T-cell (primary cell): ENCODE measurements around the gene ERAP2. TPM values are rescaled to one million over a fixed set of nuclear protein-coding genes. Genes with fewer than 3 reads are reported as not detected.

Experiments used
- ATAC-seq, 4 experiments: fragments of 200-7000 bp in 3 of 4; fragments of 150-1000 bp in 1 of 4; cut with Tn5 transposase; replicated peaks in 1 of 4; 1 replicate in 3 of 4; 2 replicates in 1 of 4; pipeline ENCODE4 v1.10.0; 2021; ENCODE audit warnings: moderate library complexity in 3 of 4, mild to moderate bottlenecking in 2 of 4, moderate number of reproducible peaks in 1 of 4
- CTCF ChIA-PET, 2 donors: fragments of 300-600 bp; sonication (Branson Sonifier 250); formaldehyde crosslinking; loops; one replicate each; lab custom pipeline; 2022; ENCODE audit warnings: antibody characterized with exemption in 2 of 2; lab: Charles Lee
- POLR2A ChIA-PET, 2 donors: fragments of 300-600 bp; sonication (Branson Sonifier 250); formaldehyde crosslinking; loops; one replicate each; lab custom pipeline; 2022; ENCODE audit warnings: antibody characterized with exemption in 2 of 2; lab: Charles Lee
- DNase-seq, 35 experiments: peaks; one replicate each; pipeline versions ENCODE4 v3.0.0 to v3.0.0-alpha.2; 2013 to 2023
- H3K27ac ChIP-seq: one replicate; pipeline ENCODE4 v1.5.1; 2013; ENCODE audit warnings: low read length
- H3K27me3 ChIP-seq, 2 experiments: replicated peaks in 1 of 2; 1 replicate in 1 of 2; 2 replicates in 1 of 2; pipeline versions ENCODE4 v1.6.1 to v1.7.0; 2013; ENCODE audit warnings: low read length in 1 of 2, mixed read lengths in 1 of 2; ENCODE audit not compliant: control insufficient read depth in 2 of 2, insufficient read depth in 2 of 2; ENCODE audit errors: extremely low read depth in 1 of 2
- H3K36me3 ChIP-seq, 2 donors: 1 replicate in 1 of 2; 2 replicates in 1 of 2; pipeline versions ENCODE4 v1.6.1 to v1.7.0; 2013; ENCODE audit warnings: low read length in 1 of 2; ENCODE audit not compliant: control insufficient read depth in 2 of 2, insufficient read depth in 1 of 2; ENCODE audit errors: extremely low read depth in 1 of 2
- H3K4me1 ChIP-seq, 2 experiments: 1 replicate in 1 of 2; 2 replicates in 1 of 2; pipeline versions ENCODE4 v1.6.1 to v1.7.0; 2013; ENCODE audit warnings: low read length in 2 of 2, mixed read lengths in 1 of 2; ENCODE audit not compliant: insufficient read depth in 2 of 2, control insufficient read depth in 1 of 2; ENCODE audit errors: extremely low read depth in 1 of 2
- H3K4me3 ChIP-seq, 2 donors: 1 replicate in 1 of 2; 2 replicates in 1 of 2; pipeline versions ENCODE4 v1.5.1 to v1.7.0; 2013; ENCODE audit warnings: mild to moderate bottlenecking in 2 of 2, low read length in 1 of 2, moderate library complexity in 1 of 2; ENCODE audit not compliant: control insufficient read depth in 1 of 2; ENCODE audit errors: extremely low read depth in 1 of 2
- H3K9me3 ChIP-seq: 2 replicates; pipeline ENCODE4 v1.7.0; 2013
- H3K27ac Mint-ChIP-seq, 2 donors: one replicate each; pipeline ENCODE4 v1.8.0; 2020 to 2021; ENCODE audit warnings: mild to moderate bottlenecking in 2 of 2, mixed read lengths in 2 of 2
- H3K27me3 Mint-ChIP-seq, 2 donors: one replicate each; pipeline ENCODE4 v1.8.0; 2021 to 2022; ENCODE audit warnings: mixed read lengths in 2 of 2
- H3K36me3 Mint-ChIP-seq: one replicate; pipeline ENCODE4 v1.8.0; 2021; ENCODE audit warnings: mixed read lengths
- H3K4me1 Mint-ChIP-seq, 3 donors: one replicate each; pipeline ENCODE4 v1.8.0; 2020 to 2022; ENCODE audit warnings: mixed read lengths in 3 of 3, mild to moderate bottlenecking in 1 of 3
- H3K4me3 Mint-ChIP-seq, 3 donors: one replicate each; pipeline ENCODE4 v1.8.0; 2020 to 2022; ENCODE audit warnings: mild to moderate bottlenecking in 3 of 3, mixed read lengths in 3 of 3, moderate library complexity in 3 of 3
- H3K9me3 Mint-ChIP-seq, 3 donors: one replicate each; pipeline ENCODE4 v1.8.0; 2020 to 2022; ENCODE audit warnings: mixed read lengths in 3 of 3
- WGBS: methylation state at CpG from one replicate; pipeline ENCODE4 v1.1.5; 2013; ENCODE audit warnings: missing lambda C conversion rate; ENCODE audit not compliant: insufficient coverage; 5-methylcytosine and 5-hydroxymethylcytosine counted together
- total RNA-seq, 35 experiments: library from RNA in 6 of 35; stranded (reverse) in 6 of 35; fragments of 120-200 nt in 1 of 35; gene quantifications; one replicate each; pipeline versions ENCODE4 v1.2.1 to v1.2.4 and lab custom pipeline; 2013 to 2026

ERAP2 gene
- total RNA-seq, 5 donors from 2014 or later (not counting 1 experiment from before 2014, with no cell fraction given), result 40.4 to 162 (median 71.6) TPM

DNA sequence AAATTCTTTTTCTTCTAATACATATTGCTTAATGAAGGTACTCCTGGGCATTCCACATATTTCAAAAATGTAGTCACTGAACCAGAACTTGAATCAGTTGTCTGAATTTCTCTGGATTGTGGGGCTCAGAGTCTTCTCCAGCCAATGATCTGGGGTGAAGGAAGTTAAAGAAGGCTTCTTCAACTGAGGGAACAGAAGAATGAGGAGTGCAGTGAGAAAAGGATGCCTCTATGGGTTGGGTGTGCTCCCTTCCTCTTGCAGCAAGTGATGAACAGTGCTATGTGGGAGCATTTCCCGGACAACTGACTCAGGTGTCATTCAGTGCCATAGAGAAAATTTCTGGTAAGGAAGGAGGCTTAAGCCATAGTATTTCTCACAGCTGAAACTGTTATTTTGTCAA, 67.5 kb downstream of the ERAP2 start:
- DNase-seq, result no peak
- Mint-ChIP-seq H3K27ac (peak overlapping the region; percentile 37 to 85), H3K9me3 (no peaks in the 10 kb centered on the region), H3K36me3 (peaks cover 18% of the 10 kb centered on the region), H3K4me3 (peak overlapping the region in 2 of 3 donors; percentile 28 to 47), H3K27me3 (no peaks in the 10 kb centered on the region), H3K4me1 (peaks cover 87 to 90% (median 90%) of the 10 kb centered on the region in 3 donors)
- no peaks in the 10 kb centered on the region for H3K9me3 ChIP-seq
- peaks cover 0 to 8% of the 10 kb centered on the region in 2 donors for H3K36me3 ChIP-seq
- no peak overlapping the region for H3K4me3 ChIP-seq
- H3K4me1 ChIP-seq, result peaks cover 37 to 51% of the 10 kb centered on the region in 2 experiments
- H3K27ac ChIP-seq, result no peak overlapping the region
- WGBS, result no CpG with 5 or more reads among the region's 1 CpG
- H3K27me3 ChIP-seq, result no peaks in the 10 kb centered on the region
- CTCF ChIA-PET, result interaction anchor here (0.6 to 0.7 kb wide), 3 partner anchors 15 to 189 kb away, joined by 3 to 4 read pairs (median 3); no protein-coding TSS in a partner anchor
- no peak for ATAC-seq
- POLR2A ChIA-PET, result interaction anchor here in 1 of 2 donors (0.7 kb wide), 1 partner anchor 60 kb away, joined by 7 read pairs; no protein-coding TSS in a partner anchor

- ATAC-seq (no peak), DNase-seq (no peak)
- H3K4me1 Mint-ChIP-seq, result peaks cover 91 to 92% (median 92%) of the 10 kb centered on the region in 3 donors
- H3K36me3 Mint-ChIP-seq, result peaks cover 30% of the 10 kb centered on the region
- Histone ChIP-seq H3K4me3 (no peak overlapping the region), H3K27me3 (no peaks in the 10 kb centered on the region), H3K4me1 (peaks cover 33 to 47% of the 10 kb centered on the region in 2 experiments), H3K27ac (no peak overlapping the region), H3K9me3 (no peaks in the 10 kb centered on the region), H3K36me3 (peaks cover 0 to 8% of the 10 kb centered on the region in 2 donors)
- peak overlapping the region in 1 of 3 donors; percentile 25 for H3K4me3 Mint-ChIP-seq
- 90% methylated on average over 2 of the region's 5 CpGs for WGBS
- H3K27me3 Mint-ChIP-seq, result no peaks in the 10 kb centered on the region
- H3K27ac Mint-ChIP-seq, result peak overlapping the region in 1 of 2 donors; percentile 62
- POLR2A ChIA-PET, result interaction anchor here in 1 of 2 donors (0.5 to 0.6 kb wide), 2 partner anchors 50 to 68 kb away, joined by 3 to 7 read pairs; no protein-coding TSS in a partner anchor
- CTCF ChIA-PET, result interaction anchor here (0.6 to 1.0 kb wide), 4 partner anchors 11 to 116 kb away, joined by 4 to 9 read pairs (median 4); no protein-coding TSS in a partner anchor
- H3K9me3 Mint-ChIP-seq, result no peaks in the 10 kb centered on the region
Measured at GRCh38 chr5:96945144-96945897, 69.0 kb downstream of the ERAP2 start.

GRCh38 chr5:96946381-96946780, 70.1 kb downstream of the ERAP2 start:
- Histone ChIP-seq H3K27me3 (no peaks in the 10 kb centered on the region), H3K27ac (no peak overlapping the region), H3K4me1 (peaks cover 25 to 40% of the 10 kb centered on the region in 2 experiments), H3K9me3 (no peaks in the 10 kb centered on the region), H3K36me3 (peaks cover 0 to 5% of the 10 kb centered on the region in 2 donors), H3K4me3 (no peak overlapping the region)
- H3K36me3 Mint-ChIP-seq, result peaks cover 32% of the 10 kb centered on the region
- ChIA-PET POLR2A (interaction anchor here in 1 of 2 donors (0.5 kb wide), 1 partner anchor 12 kb away, joined by 5 read pairs; no protein-coding TSS in a partner anchor), CTCF (interaction anchor here in 1 of 2 donors (0.6 kb wide), 1 partner anchor 10 kb away, joined by 3 read pairs; the partner anchor contains the start of gene LNPEP)
- H3K27ac Mint-ChIP-seq, result peak overlapping the region; percentile 62 to 70
- H3K4me3 Mint-ChIP-seq, result peak overlapping the region in 1 of 3 donors; percentile 25
- no peaks in the 10 kb centered on the region for H3K27me3 Mint-ChIP-seq
- no peaks in the 10 kb centered on the region for H3K9me3 Mint-ChIP-seq
- DNase-seq (no peak), ATAC-seq (no peak)
- WGBS, result no CpG with 5 or more reads among the region's 3 CpGs
- peaks cover 90% of the 10 kb centered on the region in 3 donors for H3K4me1 Mint-ChIP-seq

DNA sequence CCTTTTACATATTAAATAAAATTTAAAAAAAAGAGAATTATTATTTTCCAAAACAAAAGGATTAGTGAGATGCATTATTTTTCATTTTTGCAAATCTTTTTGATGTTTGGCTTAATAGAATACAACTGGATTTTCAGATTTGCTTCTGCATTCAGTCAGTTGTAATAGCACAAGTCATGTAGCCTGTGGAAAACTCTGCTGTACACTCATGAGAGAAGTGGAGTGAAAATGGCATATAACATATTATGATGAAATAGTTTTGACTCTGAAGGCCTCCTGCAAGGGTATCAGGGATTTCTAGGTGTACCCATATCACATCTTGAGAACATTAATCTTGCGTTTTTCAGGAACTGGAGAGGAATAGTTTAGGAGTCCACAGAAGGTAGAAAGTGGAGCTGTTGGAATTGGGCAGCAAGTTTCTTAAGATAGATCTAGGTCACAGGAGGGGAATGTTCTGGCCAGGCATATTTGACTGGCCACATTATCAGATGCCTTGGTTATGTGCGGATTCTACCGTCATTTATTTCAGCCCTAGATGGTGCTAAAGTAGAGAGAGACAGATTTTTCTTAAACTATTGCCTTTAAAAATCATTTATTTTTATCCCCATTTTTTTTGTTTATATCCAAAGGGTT, 75.9 kb downstream of the ERAP2 start:
- no peaks in the 10 kb centered on the region for H3K9me3 ChIP-seq
- ChIA-PET CTCF (no interaction called here), POLR2A (interaction anchor here in 1 of 2 donors (0.7 kb wide), 1 partner anchor 1129 kb away, joined by 3 read pairs; no protein-coding TSS in a partner anchor)
- no peaks in the 10 kb centered on the region for H3K27me3 ChIP-seq
- peaks cover 25% of the 10 kb centered on the region for H3K36me3 Mint-ChIP-seq
- peaks cover 14 to 26% of the 10 kb centered on the region in 2 experiments for H3K4me1 ChIP-seq
- peak overlapping the region; percentile 44 to 76 for H3K27ac Mint-ChIP-seq
- H3K4me3 Mint-ChIP-seq, result no peak overlapping the region
- DNase-seq (no peak), ATAC-seq (no peak)
- H3K4me3 ChIP-seq, result no peak overlapping the region
- H3K4me1 Mint-ChIP-seq, result peaks cover 83 to 90% (median 86%) of the 10 kb centered on the region in 3 donors
- no peaks in the 10 kb centered on the region for H3K27me3 Mint-ChIP-seq
- H3K27ac ChIP-seq, result no peak overlapping the region
- H3K9me3 Mint-ChIP-seq, result no peaks in the 10 kb centered on the region
- 100% methylated on average over 1 of the region's 3 CpGs for WGBS
- H3K36me3 ChIP-seq, result no peaks in the 10 kb centered on the region

GRCh38 chr5:96952974-96953730, 76.9 kb downstream of the ERAP2 start:
- Histone ChIP-seq H3K4me1 (peaks cover 18 to 33% of the 10 kb centered on the region in 2 experiments), H3K4me3 (no peak overlapping the region), H3K27me3 (no peaks in the 10 kb centered on the region), H3K9me3 (no peaks in the 10 kb centered on the region), H3K27ac (no peak overlapping the region), H3K36me3 (no peaks in the 10 kb centered on the region)
- CTCF ChIA-PET, result no interaction called here
- DNase-seq, result no peak
- POLR2A ChIA-PET, result no interaction called here
- Mint-ChIP-seq H3K27me3 (no peaks in the 10 kb centered on the region), H3K27ac (peak overlapping the region; percentile 71 to 76), H3K4me1 (peaks cover 86 to 90% (median 89%) of the 10 kb centered on the region in 3 donors), H3K4me3 (peak overlapping the region in 1 of 3 donors; percentile 18), H3K9me3 (no peaks in the 10 kb centered on the region), H3K36me3 (peaks cover 25% of the 10 kb centered on the region)
- no peak for ATAC-seq
- WGBS, result 80% methylated on average over 1 of the region's 7 CpGs
